Neural cell (in vitro differentiated cells): ENCODE measurements around the gene PTGDR2. TPM values are rescaled to one million over a fixed set of nuclear protein-coding genes. Genes with fewer than 3 reads are reported as not detected.

ENCODE experiments used
- H2AFZ ChIP-seq: fragments of 200-600, 300-800 bp; sonication (generic), shearing (Covaris generic); 2 replicates; pipeline ENCODE4 v1.6.0; 2014; ENCODE audit warnings: low read depth, mild to moderate bottlenecking, antibody characterized with exemption, low read length, moderate library complexity
- H3F3A ChIP-seq: fragments of 200-600 bp; shearing (Covaris generic); 2 replicates; pipeline ENCODE4 v1.6.1; 2016; ENCODE audit warnings: mild to moderate bottlenecking, moderate library complexity, mixed read lengths, antibody characterized with exemption, low read length; ENCODE audit not compliant: insufficient read depth, poor library complexity, severe bottlenecking
- H3K27ac ChIP-seq: fragments of 200-600, 300-800 bp; sonication (generic), shearing (Covaris generic); 2 replicates; pipeline ENCODE4 v1.5.1; 2014; ENCODE audit warnings: mild to moderate bottlenecking, low read length, moderate library complexity
- H3K27me3 ChIP-seq: fragments of 300-800, 200-600 bp; sonication (generic), shearing (Covaris generic); 2 replicates; pipeline ENCODE4 v1.6.0; 2014; ENCODE audit warnings: mild to moderate bottlenecking, low read depth, low read length, moderate library complexity; ENCODE audit not compliant: insufficient read depth
- H3K36me3 ChIP-seq: fragments of 300-800, 200-600 bp; sonication (generic), shearing (Covaris generic); 2 replicates; pipeline ENCODE4 v1.5.1; 2014; ENCODE audit warnings: mild to moderate bottlenecking, antibody characterized with exemption, low read length, moderate library complexity; ENCODE audit not compliant: insufficient read depth
- H3K4me2 ChIP-seq: fragments of 300-800, 200-600 bp; sonication (generic), shearing (Covaris generic); 2 replicates; pipeline ENCODE4 v1.6.0; 2014; ENCODE audit warnings: mild to moderate bottlenecking, low read length
- H3K4me3 ChIP-seq: fragments of 300-800, 200-600 bp; sonication (generic), shearing (Covaris generic); 2 replicates; pipeline ENCODE4 v1.5.1; 2014; ENCODE audit warnings: mild to moderate bottlenecking, low read length, moderate library complexity
- H3K79me2 ChIP-seq: fragments of 200-600 bp; shearing (Covaris generic); replicated peaks from 2 replicates; pipeline ENCODE4 v1.6.0; 2014; ENCODE audit warnings: mild to moderate bottlenecking, low read length, moderate library complexity; ENCODE audit not compliant: insufficient read depth
- H3K9ac ChIP-seq: fragments of 300-800, 200-600 bp; sonication (generic), shearing (Covaris generic); 2 replicates; pipeline ENCODE4 v1.6.1; 2016; ENCODE audit warnings: mild to moderate bottlenecking, low read length, mixed read lengths
- H3K9me2 ChIP-seq: fragments of 200-600 bp; shearing (Covaris generic); 2 replicates; pipeline ENCODE4 v1.6.1; 2016; ENCODE audit warnings: mild to moderate bottlenecking, low read length, mixed read lengths; ENCODE audit not compliant: insufficient read depth
- H3K9me3 ChIP-seq: fragments of 200-600, 300-800 bp; sonication (generic), shearing (Covaris generic); 2 replicates; pipeline ENCODE4 v1.6.1; 2016; ENCODE audit warnings: mild to moderate bottlenecking, mixed run types, low read length, moderate library complexity, mixed read lengths
- H4K20me1 ChIP-seq: fragments of 200-600 bp; shearing (Covaris generic); 2 replicates; pipeline ENCODE4 v1.6.1; 2016; ENCODE audit warnings: mild to moderate bottlenecking, mixed run types; ENCODE audit not compliant: insufficient read depth
- CTCF ChIP-seq: fragments of 450-650 bp; IDR thresholded peaks from 2 replicates; pipeline ENCODE4 v1.5.1; 2014; ENCODE audit warnings: antibody characterized with exemption, mild to moderate bottlenecking, moderate library complexity; ENCODE audit not compliant: poor library complexity, severe bottlenecking
- EP300 ChIP-seq: fragments of 450-650 bp; conservative IDR thresholded peaks from 2 replicates; pipeline ENCODE4 v1.6.1; 2014; ENCODE audit warnings: antibody characterized with exemption, mild to moderate bottlenecking, moderate library complexity; ENCODE audit not compliant: poor library complexity, severe bottlenecking
- EZH2 ChIP-seq: fragments of 200-600, 300-800 bp; shearing (Covaris generic), sonication (generic); IDR thresholded peaks from 2 replicates; pipeline ENCODE4 v1.6.1; 2014; ENCODE audit warnings: antibody characterized with exemption, low read length, borderline replicate concordance, mild to moderate bottlenecking; ENCODE audit not compliant: insufficient read depth, poor library complexity, severe bottlenecking
- MXI1 ChIP-seq: fragments of 450-650 bp; conservative IDR thresholded peaks from 2 replicates; pipeline ENCODE4 v1.6.1; 2014; ENCODE audit warnings: antibody characterized with exemption, mild to moderate bottlenecking; ENCODE audit not compliant: poor library complexity, severe bottlenecking
- POLR2AphosphoS5 ChIP-seq: IDR thresholded peaks from 2 replicates; pipeline ENCODE4 v1.6.1; 2012
- RAD21 ChIP-seq: fragments of 450-650 bp; conservative IDR thresholded peaks from 2 replicates; pipeline ENCODE4 v1.6.1; 2014; ENCODE audit warnings: antibody characterized with exemption, mild to moderate bottlenecking, moderate library complexity
- REST ChIP-seq: IDR thresholded peaks from 2 replicates; pipeline ENCODE4 v1.6.1; 2012; ENCODE audit warnings: borderline replicate concordance
- SMC3 ChIP-seq: fragments of 450-650 bp; conservative IDR thresholded peaks from 2 replicates; pipeline ENCODE4 v1.6.1; 2014; ENCODE audit warnings: antibody characterized with exemption, mild to moderate bottlenecking, moderate library complexity; ENCODE audit not compliant: poor library complexity
- TAF1 ChIP-seq: IDR thresholded peaks from 2 replicates; pipeline ENCODE4 v1.6.1; 2012; ENCODE audit warnings: low read depth
- polyA plus RNA-seq: library from polyadenylated mRNA; depleted of rRNA; stranded (reverse); fragments of >200 nt; gene quantifications from 2 replicates; pipeline ENCODE4 v1.2.3, GENCODE V29; 2014

Gene PTGDR2
- polyA plus RNA-seq, 1 donor from 2014 or later: 0.51 TPM

- Histone ChIP-seq H3K9ac (no peak overlapping the region), H3K9me2 (no peaks in the 10 kb centered on the region), H3K27me3 (no peaks in the 10 kb centered on the region), H3F3A (no peaks in the 10 kb centered on the region), H2AFZ (no peak overlapping the region), H3K27ac (no peak overlapping the region), H3K9me3 (no peaks in the 10 kb centered on the region), H3K36me3 (no peaks in the 10 kb centered on the region), H3K4me3 (no peak overlapping the region), H3K79me2 (no peaks in the 10 kb centered on the region), H4K20me1 (no peaks in the 10 kb centered on the region), H3K4me2 (no peak overlapping the region)
- no peak for TF ChIP-seq SMC3
- no peak for TF ChIP-seq MXI1
- TF ChIP-seq EZH2: no peak
Measured at GRCh38 chr11:60858731-60859464, 3.1 kb upstream of the PTGDR2 start.

GRCh38 chr11:60858236-60858635 is 2.5 kb upstream of the PTGDR2 start:
- Histone ChIP-seq H3K9me3 (no peaks in the 10 kb centered on the region), H2AFZ (no peak overlapping the region), H4K20me1 (no peaks in the 10 kb centered on the region), H3K79me2 (no peaks in the 10 kb centered on the region), H3K4me3 (no peak overlapping the region), H3K36me3 (no peaks in the 10 kb centered on the region), H3K9ac (no peak overlapping the region), H3K27ac (no peak overlapping the region), H3K27me3 (no peaks in the 10 kb centered on the region), H3K4me2 (no peak overlapping the region), H3K9me2 (no peaks in the 10 kb centered on the region), H3F3A (no peaks in the 10 kb centered on the region)
- no peak for TF ChIP-seq TAF1
- no peak for TF ChIP-seq EZH2
- no peak for TF ChIP-seq CTCF
- TF ChIP-seq EP300: no peak
- no peak for TF ChIP-seq POLR2AphosphoS5
- no peak for TF ChIP-seq SMC3
- no peak for TF ChIP-seq MXI1
- no peak for TF ChIP-seq REST
- TF ChIP-seq RAD21: no peak
